HL-60 (cell line): Measurements from ENCODE around the gene JCHAIN.

ENCODE experiments used
- CTCF ChIP-seq: IDR thresholded peaks from one replicate; pipeline ENCODE4 v1.5.1; 2011; ENCODE audit warnings: low read length, control low read depth, inconsistent platforms; ENCODE audit not compliant: insufficient read depth
- SPI1 ChIP-seq: IDR thresholded peaks from 2 replicates; pipeline ENCODE4 v1.6.1; 2012; ENCODE audit warnings: low read depth, mild to moderate bottlenecking, borderline replicate concordance

GRCh38 chr4:70640192-70640591 is 26.1 kb downstream of the JCHAIN start:
- TF ChIP-seq CTCF: no peak
- TF ChIP-seq SPI1: no peak
